Kidney epithelial cell (primary cell): ENCODE results near the gene HS6ST3. TPM values are rescaled to one million over a fixed set of nuclear protein-coding genes. Genes with fewer than 3 reads are reported as not detected.

Experiments
- DNase-seq: peaks from one replicate; pipeline ENCODE4 v3.0.0-alpha.2; 2010; ENCODE audit warnings: low read depth
- H3K27me3 ChIP-seq: 2 replicates; pipeline ENCODE4 v1.6.0; 2011; ENCODE audit warnings: low read length; ENCODE audit not compliant: control insufficient read depth, insufficient read depth
- H3K36me3 ChIP-seq: 2 replicates; pipeline ENCODE4 v1.5.1; 2011; ENCODE audit warnings: low read length; ENCODE audit not compliant: control insufficient read depth, insufficient read depth
- H3K4me3 ChIP-seq: 2 replicates; pipeline ENCODE4 v1.5.1; 2011; ENCODE audit warnings: low read depth, mild to moderate bottlenecking, control low read depth, low read length
- CTCF ChIP-seq: IDR thresholded peaks from 2 replicates; pipeline ENCODE4 v1.5.1; 2011; ENCODE audit warnings: mild to moderate bottlenecking, moderate library complexity, low read length, control low read depth, inconsistent platforms; ENCODE audit not compliant: insufficient read depth, poor library complexity, severe bottlenecking
- total RNA-seq: library from RNA; depleted of rRNA; stranded (reverse); fragments of >200 nt; gene quantifications from 2 replicates; pipeline ENCODE4 v1.2.3, GENCODE V29; 2015

HS6ST3 gene
- total RNA-seq, 1 donor from 2014 or later = 0.38 TPM

- no peak for TF ChIP-seq CTCF
- Histone ChIP-seq H3K4me3 (no peak overlapping the region), H3K36me3 (no peaks in the 10 kb centered on the region), H3K27me3 (no peaks in the 10 kb centered on the region)
- no peak for DNase-seq
These were observed 696.1 kb downstream of the HS6ST3 start for GRCh38 chr13:96785986-96786385.

GRCh38 chr13:96792188-96792587, 702.3 kb downstream of the HS6ST3 start:
- TF ChIP-seq CTCF = no peak
- no peak for DNase-seq
- Histone ChIP-seq H3K4me3 (no peak overlapping the region), H3K27me3 (no peaks in the 10 kb centered on the region), H3K36me3 (no peaks in the 10 kb centered on the region)

GRCh38 chr13:96792736-96793403, 703.0 kb downstream of the HS6ST3 start:
- H3K4me3 ChIP-seq = no peak overlapping the region
- no peak for DNase-seq
- no peaks in the 10 kb centered on the region for H3K27me3 ChIP-seq
- no peak for TF ChIP-seq CTCF
- no peaks in the 10 kb centered on the region for H3K36me3 ChIP-seq

GRCh38 chr13:96793404-96793755, 703.5 kb downstream of the HS6ST3 start:
- no peak for TF ChIP-seq CTCF
- no peak for DNase-seq

GRCh38 chr13:96794669-96795068, 704.8 kb downstream of the HS6ST3 start:
- no peak overlapping the region for H3K4me3 ChIP-seq
- TF ChIP-seq CTCF = no peak
- DNase-seq = no peak
- no peaks in the 10 kb centered on the region for H3K27me3 ChIP-seq
- no peaks in the 10 kb centered on the region for H3K36me3 ChIP-seq

More at GRCh38 chr13:96793404-96793755, 703.5 kb downstream of the HS6ST3 start:
- H3K4me3 ChIP-seq = no peak overlapping the region
- no peaks in the 10 kb centered on the region for H3K27me3 ChIP-seq
- H3K36me3 ChIP-seq = no peaks in the 10 kb centered on the region

- TF ChIP-seq CTCF = no peak
- no peak for DNase-seq
- Histone ChIP-seq H3K27me3 (no peaks in the 10 kb centered on the region), H3K36me3 (no peaks in the 10 kb centered on the region), H3K4me3 (no peak overlapping the region)
These were observed 705.8 kb downstream of the HS6ST3 start for GRCh38 chr13:96795670-96796069.
